Measurements from ENCODE around the gene ADAMTSL2.

The ADAMTSL2 gene

GRCh38 chr9:133493845-133494540 is 40.5 kb upstream of the ADAMTSL2 start:
- Histone ChIP-seq H3K27ac (ENCODE audit: low read depth, low read length) (no peak overlapping the region), H3K4me1 (ENCODE audit: control insufficient read depth, insufficient read depth, low read length) (no peaks in the 10 kb centered on the region), H3K4me3 (ENCODE audit: low read length) (no peak overlapping the region), H3K9ac (ENCODE audit: low read length) (no peak overlapping the region), H3K27me3 (ENCODE audit: control insufficient read depth, insufficient read depth, low read length) (peaks cover 6% of the 10 kb centered on the region), H3K36me3 (ENCODE audit: control insufficient read depth, insufficient read depth, low read length) (no peaks in the 10 kb centered on the region)

- Histone ChIP-seq H3K27ac (ENCODE audit: low read depth, low read length) (no peak overlapping the region), H3K27me3 (ENCODE audit: control insufficient read depth, insufficient read depth, low read length) (peaks cover 6% of the 10 kb centered on the region), H3K4me3 (ENCODE audit: low read length) (no peak overlapping the region), H3K9ac (ENCODE audit: low read length) (no peak overlapping the region), H3K36me3 (ENCODE audit: control insufficient read depth, insufficient read depth, low read length) (no peaks in the 10 kb centered on the region), H3K4me1 (ENCODE audit: control insufficient read depth, insufficient read depth, low read length) (no peaks in the 10 kb centered on the region)
These were observed 39.7 kb upstream of the ADAMTSL2 start for GRCh38 chr9:133494636-133495326.

DNA sequence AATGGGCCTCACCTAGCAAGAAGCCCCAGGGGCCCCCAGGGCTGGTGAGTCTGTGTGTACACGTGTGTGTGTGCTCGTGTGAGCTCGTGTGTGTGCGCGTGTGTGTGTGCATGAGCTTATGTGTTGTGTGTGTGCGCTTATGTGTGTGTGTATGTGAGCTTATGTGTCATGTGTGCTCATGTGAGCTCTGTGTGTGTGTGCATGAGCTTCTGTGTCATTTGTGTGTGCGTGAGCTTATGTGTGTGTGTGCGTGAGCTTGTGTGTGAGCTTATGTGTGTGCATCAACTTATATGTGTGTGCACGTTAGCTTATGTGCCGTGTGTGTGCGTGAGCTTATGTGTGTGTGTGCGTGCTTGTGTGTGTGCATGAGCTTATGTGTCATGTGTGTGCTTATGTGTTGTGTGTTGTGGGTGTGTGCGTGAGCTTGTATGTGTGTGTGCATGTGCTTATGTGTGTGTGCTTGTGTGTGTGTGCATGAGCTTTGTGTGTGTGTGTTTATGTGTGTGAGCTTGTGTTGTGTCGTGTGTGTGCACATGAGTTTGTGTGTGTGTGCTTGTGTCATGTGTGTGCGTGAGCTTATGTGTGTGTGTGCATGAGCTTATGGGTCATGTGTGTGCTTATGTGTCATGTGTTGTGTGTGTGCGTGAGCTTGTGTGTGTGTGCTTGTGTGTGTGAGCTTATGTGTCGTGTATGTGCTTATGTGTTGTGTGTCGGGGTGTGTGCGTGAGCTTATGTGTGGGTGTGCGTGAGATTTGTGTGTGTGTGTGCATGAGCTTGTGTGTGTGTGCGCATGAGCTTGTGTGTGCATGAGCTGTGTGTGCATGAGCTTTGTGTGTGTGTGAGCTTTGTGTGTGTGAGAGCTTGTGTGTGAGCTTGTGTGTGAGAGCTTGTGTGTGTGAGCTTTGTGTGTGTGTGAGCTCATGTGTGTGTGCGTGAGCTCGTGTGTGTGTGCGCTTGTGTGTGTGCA is 38.9 kb upstream of the ADAMTSL2 start:
- no peak overlapping the region for H3K9ac ChIP-seq (ENCODE audit: low read length)
- no peak overlapping the region for H3K4me3 ChIP-seq (ENCODE audit: low read length)
- no peak overlapping the region for H3K27ac ChIP-seq (ENCODE audit: low read depth, low read length)
- no peaks in the 10 kb centered on the region for H3K36me3 ChIP-seq (ENCODE audit: control insufficient read depth, insufficient read depth, low read length)
- no peaks in the 10 kb centered on the region for H3K4me1 ChIP-seq (ENCODE audit: control insufficient read depth, insufficient read depth, low read length)
- H3K27me3 ChIP-seq (ENCODE audit: control insufficient read depth, insufficient read depth, low read length): peaks cover 6% of the 10 kb centered on the region

DNA sequence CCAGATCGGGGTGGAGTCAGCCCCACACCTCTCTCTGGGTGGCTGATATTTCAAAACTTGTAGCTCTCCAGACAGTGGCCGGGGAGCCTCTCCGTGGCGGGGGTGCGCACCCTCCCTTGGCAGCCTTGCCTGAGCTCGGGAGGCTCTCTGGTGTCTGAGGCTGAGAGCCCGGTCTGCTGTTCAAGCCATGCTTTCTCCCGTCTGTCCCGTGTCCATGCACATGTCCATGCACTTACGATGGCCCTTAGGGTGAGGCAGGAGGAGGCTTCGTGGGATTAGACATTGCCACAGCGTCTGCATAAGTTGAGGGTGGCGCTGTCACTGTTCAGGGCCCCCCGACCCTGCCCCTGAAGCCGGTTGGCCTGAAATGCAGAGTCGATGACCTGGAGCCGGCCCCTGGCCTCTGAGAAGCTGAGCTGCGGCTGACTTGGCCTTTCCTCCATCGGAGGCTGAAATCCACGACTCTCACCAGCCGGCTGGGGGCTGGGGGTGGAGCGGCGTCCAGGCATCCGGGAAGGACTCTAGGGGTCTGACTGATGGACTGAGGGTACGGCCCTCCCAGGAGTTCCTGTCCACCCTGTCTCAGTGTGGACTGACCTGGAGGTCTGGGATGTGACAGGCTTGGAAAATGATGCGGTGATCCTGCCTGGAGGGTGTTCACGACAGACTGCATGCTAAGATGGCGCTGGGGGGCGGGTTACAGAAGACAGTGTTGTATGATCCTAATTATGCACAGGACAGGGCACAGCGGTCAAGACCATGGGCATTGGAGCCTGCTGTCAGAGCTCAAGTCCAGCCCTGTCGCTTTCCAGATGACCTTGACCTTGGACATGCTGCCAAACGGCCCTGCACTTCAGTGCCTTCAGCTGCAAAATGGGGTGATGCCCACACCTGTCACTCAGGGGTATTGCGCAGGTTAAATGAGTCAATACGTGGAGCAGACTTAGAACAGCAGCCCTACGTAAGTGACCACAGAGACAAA is 37.4 kb upstream of the ADAMTSL2 start:
- peaks cover 3% of the 10 kb centered on the region for H3K27me3 ChIP-seq (ENCODE audit: control insufficient read depth, insufficient read depth, low read length)
- no peaks in the 10 kb centered on the region for H3K4me1 ChIP-seq (ENCODE audit: control insufficient read depth, insufficient read depth, low read length)
- no peak overlapping the region for H3K27ac ChIP-seq (ENCODE audit: low read depth, low read length)
- no peaks in the 10 kb centered on the region for H3K36me3 ChIP-seq (ENCODE audit: control insufficient read depth, insufficient read depth, low read length)
- no peak overlapping the region for H3K4me3 ChIP-seq (ENCODE audit: low read length)
- H3K9ac ChIP-seq (ENCODE audit: low read length): no peak overlapping the region

- H3K36me3 ChIP-seq (ENCODE audit: control insufficient read depth, insufficient read depth, low read length): no peaks in the 10 kb centered on the region
- H3K4me3 ChIP-seq (ENCODE audit: low read length): no peak overlapping the region
- H3K27ac ChIP-seq (ENCODE audit: low read depth, low read length): no peak overlapping the region
- no peaks in the 10 kb centered on the region for H3K4me1 ChIP-seq (ENCODE audit: control insufficient read depth, insufficient read depth, low read length)
- H3K9ac ChIP-seq (ENCODE audit: low read length): no peak overlapping the region
- peaks cover 3% of the 10 kb centered on the region for H3K27me3 ChIP-seq (ENCODE audit: control insufficient read depth, insufficient read depth, low read length)
These were observed 35.2 kb upstream of the ADAMTSL2 start for GRCh38 chr9:133499132-133499891.

GRCh38 chr9:133499892-133500270 is 34.6 kb upstream of the ADAMTSL2 start:
- H3K4me3 ChIP-seq (ENCODE audit: low read length): no peak overlapping the region
- H3K4me1 ChIP-seq (ENCODE audit: control insufficient read depth, insufficient read depth, low read length): no peaks in the 10 kb centered on the region
- peaks cover 3% of the 10 kb centered on the region for H3K27me3 ChIP-seq (ENCODE audit: control insufficient read depth, insufficient read depth, low read length)
- H3K36me3 ChIP-seq (ENCODE audit: control insufficient read depth, insufficient read depth, low read length): no peaks in the 10 kb centered on the region
- H3K27ac ChIP-seq (ENCODE audit: low read depth, low read length): no peak overlapping the region
- no peak overlapping the region for H3K9ac ChIP-seq (ENCODE audit: low read length)

DNA sequence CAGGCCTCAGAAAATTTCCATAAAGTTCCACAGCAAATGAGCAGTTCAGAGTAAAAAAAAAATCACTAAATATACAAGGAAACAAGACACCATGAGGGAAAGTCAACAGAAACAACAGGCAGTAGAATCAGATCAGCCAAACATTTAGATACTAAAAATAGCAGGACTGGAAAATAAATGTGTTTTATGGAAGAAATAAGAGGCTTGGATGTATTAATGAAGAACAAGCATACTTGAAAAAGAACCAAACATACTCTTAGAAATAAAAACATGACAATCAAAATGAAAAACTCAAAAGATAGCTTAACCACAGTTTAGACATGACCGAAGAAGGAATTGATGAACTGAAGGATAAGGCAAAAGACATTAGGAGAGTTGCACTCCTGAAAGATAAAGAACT is 32.4 kb upstream of the ADAMTSL2 start:
- Histone ChIP-seq H3K27me3 (ENCODE audit: control insufficient read depth, insufficient read depth, low read length) (no peaks in the 10 kb centered on the region), H3K4me3 (ENCODE audit: low read length) (no peak overlapping the region), H3K4me1 (ENCODE audit: control insufficient read depth, insufficient read depth, low read length) (no peaks in the 10 kb centered on the region), H3K9ac (ENCODE audit: low read length) (no peak overlapping the region), H3K27ac (ENCODE audit: low read depth, low read length) (no peak overlapping the region), H3K36me3 (ENCODE audit: control insufficient read depth, insufficient read depth, low read length) (no peaks in the 10 kb centered on the region)

- H3K27ac ChIP-seq (ENCODE audit: low read depth, low read length): no peak overlapping the region
- no peak overlapping the region for H3K4me3 ChIP-seq (ENCODE audit: low read length)
- no peak overlapping the region for H3K9ac ChIP-seq (ENCODE audit: low read length)
- H3K4me1 ChIP-seq (ENCODE audit: control insufficient read depth, insufficient read depth, low read length): no peaks in the 10 kb centered on the region
- H3K36me3 ChIP-seq (ENCODE audit: control insufficient read depth, insufficient read depth, low read length): no peaks in the 10 kb centered on the region
- peaks cover 4% of the 10 kb centered on the region for H3K27me3 ChIP-seq (ENCODE audit: control insufficient read depth, insufficient read depth, low read length)
These were observed 29.2 kb upstream of the ADAMTSL2 start for GRCh38 chr9:133505186-133505830.

DNA sequence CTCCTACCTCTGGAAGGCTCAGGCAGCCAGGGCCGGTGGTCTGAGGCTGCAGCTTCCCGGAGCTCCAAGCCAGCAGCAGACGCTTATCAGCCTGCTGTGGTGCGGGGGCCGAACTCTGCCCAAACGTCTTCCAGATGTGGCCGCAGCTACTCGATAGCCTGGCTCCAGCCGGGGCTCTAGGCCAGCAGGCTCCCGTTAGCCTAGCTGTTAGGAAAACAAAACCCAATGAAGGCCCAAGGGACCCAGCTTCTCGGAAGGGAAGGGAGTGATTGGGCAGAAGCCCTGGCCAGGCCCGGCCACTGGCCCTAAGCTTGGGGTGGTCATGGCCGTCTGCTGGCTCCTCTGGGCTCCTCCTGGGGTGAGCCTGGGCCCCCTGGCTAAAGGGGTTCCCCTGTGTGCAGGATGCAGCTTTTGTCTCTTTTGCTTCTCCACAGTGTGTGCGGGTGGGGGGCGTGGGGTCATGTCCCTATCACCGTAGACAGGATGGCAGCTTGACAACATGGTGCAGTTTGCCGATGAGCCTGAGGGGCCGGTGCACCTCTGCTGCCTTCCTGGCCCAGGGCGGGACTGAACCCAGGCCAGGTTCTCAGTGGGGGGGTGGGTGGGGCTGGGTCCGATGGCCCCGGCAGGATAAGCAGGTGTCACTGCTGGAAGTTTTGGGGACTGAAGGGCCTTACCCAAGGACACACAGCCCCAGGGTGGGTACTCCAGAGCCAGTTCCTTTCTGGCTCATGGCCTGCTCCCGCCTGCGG is 28.4 kb upstream of the ADAMTSL2 start:
- no peak overlapping the region for H3K27ac ChIP-seq (ENCODE audit: low read depth, low read length)
- H3K9ac ChIP-seq (ENCODE audit: low read length): no peak overlapping the region
- no peak overlapping the region for H3K4me3 ChIP-seq (ENCODE audit: low read length)
- H3K36me3 ChIP-seq (ENCODE audit: control insufficient read depth, insufficient read depth, low read length): no peaks in the 10 kb centered on the region
- peaks cover 4% of the 10 kb centered on the region for H3K27me3 ChIP-seq (ENCODE audit: control insufficient read depth, insufficient read depth, low read length)
- no peaks in the 10 kb centered on the region for H3K4me1 ChIP-seq (ENCODE audit: control insufficient read depth, insufficient read depth, low read length)

DNA sequence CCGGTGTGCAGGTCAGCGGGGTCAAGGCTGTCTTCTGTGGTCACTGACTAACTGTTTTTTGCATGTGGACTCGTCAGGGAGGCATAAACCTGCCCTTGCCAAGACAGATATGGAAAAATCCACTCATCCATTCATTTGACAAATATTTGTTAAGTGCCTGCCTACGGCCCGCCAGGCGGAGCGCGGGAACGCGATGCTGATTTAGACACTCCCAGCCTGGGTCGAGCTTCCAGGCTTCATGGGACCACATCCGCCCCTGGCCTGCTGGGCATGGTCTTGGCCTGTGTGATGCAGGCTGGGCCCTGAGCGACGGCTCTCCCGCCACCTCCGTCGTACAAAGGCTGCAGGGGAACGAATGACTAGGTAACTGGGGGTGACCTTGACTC is 27.9 kb upstream of the ADAMTSL2 start:
- Histone ChIP-seq H3K27me3 (ENCODE audit: control insufficient read depth, insufficient read depth, low read length) (peaks cover 4% of the 10 kb centered on the region), H3K36me3 (ENCODE audit: control insufficient read depth, insufficient read depth, low read length) (no peaks in the 10 kb centered on the region), H3K27ac (ENCODE audit: low read depth, low read length) (no peak overlapping the region)

More for the DNA sequence above, 27.9 kb upstream of the ADAMTSL2 start:
- Histone ChIP-seq H3K9ac (ENCODE audit: low read length) (no peak overlapping the region), H3K4me3 (ENCODE audit: low read length) (no peak overlapping the region), H3K4me1 (ENCODE audit: control insufficient read depth, insufficient read depth, low read length) (no peaks in the 10 kb centered on the region)
